OCI-LY3 (cell line): ENCODE measurements around the gene KIF6.

Experiments used
- CTCF ChIP-seq: fragments of 200-600, 300-600 bp; sonication (generic); IDR thresholded peaks from 2 replicates; pipeline ENCODE4 v1.5.1; 2014; ENCODE audit warnings: antibody characterized with exemption, low read length, low read depth
- EZH2phosphoT487 ChIP-seq: fragments of 200-600 bp; shearing (Covaris generic); IDR thresholded peaks from 2 replicates; pipeline ENCODE4 v1.6.1; 2018; ENCODE audit warnings: antibody characterized with exemption, mixed run types, low read depth

- no peak for TF ChIP-seq CTCF
- no peak for TF ChIP-seq EZH2phosphoT487
These were observed 4.7 kb upstream of the KIF6 start for GRCh38 chr6:39729945-39730344.
